Neural crest cell (in vitro differentiated cells): ENCODE measurements around the gene MTHFSD. TPM values are rescaled to one million over a fixed set of nuclear protein-coding genes. Genes with fewer than 3 reads are reported as not detected.

Experiments
- DNase-seq: peaks from one replicate; pipeline ENCODE4 v3.0.0; 2021; ENCODE audit warnings: low read depth, mixed read lengths, low spot score
- H3K27ac Mint-ChIP-seq: one replicate; pipeline ENCODE4 v1.8.0; 2021; ENCODE audit warnings: mild to moderate bottlenecking, mixed read lengths; ENCODE audit not compliant: unreplicated experiment
- H3K27me3 Mint-ChIP-seq: 2 replicates; pipeline ENCODE4 v1.8.0; 2021; ENCODE audit warnings: low read depth, mild to moderate bottlenecking, mixed read lengths
- H3K36me3 Mint-ChIP-seq: 2 replicates; pipeline ENCODE4 v1.8.0; 2021; ENCODE audit warnings: low read depth, mild to moderate bottlenecking, mixed read lengths
- H3K4me1 Mint-ChIP-seq: 2 replicates; pipeline ENCODE4 v1.8.0; 2021; ENCODE audit warnings: mixed read lengths
- H3K4me3 Mint-ChIP-seq: one replicate; pipeline ENCODE4 v1.8.0; 2021; ENCODE audit warnings: mild to moderate bottlenecking, mixed read lengths
- H3K9me3 Mint-ChIP-seq: 2 replicates; pipeline ENCODE4 v1.8.0; 2021; ENCODE audit warnings: mixed read lengths
- CTCF ChIP-seq: fragments of 200-600 bp; sonication (generic); conservative IDR thresholded peaks from 2 replicates; pipeline ENCODE4 v1.5.0; 2021; ENCODE audit warnings: antibody characterized with exemption, mild to moderate bottlenecking
- total RNA-seq: library from RNA; stranded (reverse); gene quantifications from 2 replicates; pipeline ENCODE4 v1.2.1, GENCODE V29; 2021

The MTHFSD gene
- total RNA-seq, 1 donor from 2014 or later, result 14.0 TPM

GRCh38 chr16:86516623-86517003 is 38.4 kb downstream of the MTHFSD start:
- no peak for DNase-seq
- peaks cover 97% of the 10 kb centered on the region for H3K27me3 Mint-ChIP-seq
- no peaks in the 10 kb centered on the region for H3K4me1 Mint-ChIP-seq
- peak overlapping the region; percentile 13 for H3K4me3 Mint-ChIP-seq
- peaks cover 2% of the 10 kb centered on the region for H3K36me3 Mint-ChIP-seq
- no peaks in the 10 kb centered on the region for H3K9me3 Mint-ChIP-seq
- TF ChIP-seq CTCF, result no peak
- no peak overlapping the region for H3K27ac Mint-ChIP-seq

GRCh38 chr16:86515777-86516622 is 39.0 kb downstream of the MTHFSD start:
- Mint-ChIP-seq H3K27ac (no peak overlapping the region), H3K36me3 (peaks cover 2% of the 10 kb centered on the region), H3K9me3 (no peaks in the 10 kb centered on the region), H3K27me3 (peaks cover 95% of the 10 kb centered on the region), H3K4me3 (peak overlapping the region; percentile 13), H3K4me1 (no peaks in the 10 kb centered on the region)
- no peak for DNase-seq
- no peak for TF ChIP-seq CTCF

GRCh38 chr16:86515413-86515776 is 39.6 kb downstream of the MTHFSD start:
- Mint-ChIP-seq H3K36me3 (peaks cover 2% of the 10 kb centered on the region), H3K27me3 (peaks cover 96% of the 10 kb centered on the region), H3K4me1 (no peaks in the 10 kb centered on the region), H3K27ac (no peak overlapping the region), H3K9me3 (no peaks in the 10 kb centered on the region), H3K4me3 (no peak overlapping the region)
- no peak for TF ChIP-seq CTCF
- DNase-seq, result no peak

- DNase-seq, result no peak
- H3K9me3 Mint-ChIP-seq, result no peaks in the 10 kb centered on the region
- H3K27ac Mint-ChIP-seq, result no peak overlapping the region
- peaks cover 93% of the 10 kb centered on the region for H3K27me3 Mint-ChIP-seq
- no peak overlapping the region for H3K4me3 Mint-ChIP-seq
- TF ChIP-seq CTCF, result no peak
- no peaks in the 10 kb centered on the region for H3K4me1 Mint-ChIP-seq
- H3K36me3 Mint-ChIP-seq, result peaks cover 2% of the 10 kb centered on the region
Measured at GRCh38 chr16:86514481-86515376, 40.3 kb downstream of the MTHFSD start.

GRCh38 chr16:86513471-86514277 is 41.4 kb downstream of the MTHFSD start:
- Mint-ChIP-seq H3K27ac (no peak overlapping the region), H3K4me3 (peak overlapping the region; percentile 58), H3K4me1 (peaks cover 5% of the 10 kb centered on the region), H3K36me3 (peaks cover 2% of the 10 kb centered on the region), H3K9me3 (no peaks in the 10 kb centered on the region), H3K27me3 (peaks cover 93% of the 10 kb centered on the region)
- no peak for TF ChIP-seq CTCF
- no peak for DNase-seq
